ENCODE results near the gene ZNRF2. TPM values are rescaled to one million over a fixed set of nuclear protein-coding genes. Genes with fewer than 3 reads are reported as not detected.

Gene ZNRF2
- total and polyA plus RNA-seq, 2 experiments from 2014 or later = 11.0 to 18.8 TPM

GRCh38 chr7:30240106-30240800, 44.1 kb upstream of the ZNRF2 start:
- Histone ChIP-seq H3K36me3 (replicated peaks; ENCODE audit: insufficient read depth, low read depth) (no peaks in the 10 kb centered on the region), H3K27me3 (no peaks in the 10 kb centered on the region), H3K9me3 (ENCODE audit: low read depth) (no peaks in the 10 kb centered on the region), H3K4me2 (no peak overlapping the region), H3K4me3 (no peak overlapping the region), H2AFZ (no peak overlapping the region), H3K27ac (no peak overlapping the region), H3K79me2 (no peaks in the 10 kb centered on the region), H4K20me1 (ENCODE audit: insufficient read depth, poor library complexity, severe bottlenecking) (no peaks in the 10 kb centered on the region), H3K9me2 (replicated peaks; ENCODE audit: insufficient read depth) (no peaks in the 10 kb centered on the region), H3K4me1 (ENCODE audit: insufficient read depth) (peaks cover 7% of the 10 kb centered on the region)
- TF ChIP-seq EZH2phosphoT487 (IDR thresholded peaks at IDR 0.05; ENCODE audit: low read depth, severe bottlenecking, unreplicated experiment) = no peak
- TF ChIP-seq EZH2 (IDR thresholded peaks at IDR 0.05; ENCODE audit: borderline replicate concordance) = no peak
- TF ChIP-seq, protein P1, sequence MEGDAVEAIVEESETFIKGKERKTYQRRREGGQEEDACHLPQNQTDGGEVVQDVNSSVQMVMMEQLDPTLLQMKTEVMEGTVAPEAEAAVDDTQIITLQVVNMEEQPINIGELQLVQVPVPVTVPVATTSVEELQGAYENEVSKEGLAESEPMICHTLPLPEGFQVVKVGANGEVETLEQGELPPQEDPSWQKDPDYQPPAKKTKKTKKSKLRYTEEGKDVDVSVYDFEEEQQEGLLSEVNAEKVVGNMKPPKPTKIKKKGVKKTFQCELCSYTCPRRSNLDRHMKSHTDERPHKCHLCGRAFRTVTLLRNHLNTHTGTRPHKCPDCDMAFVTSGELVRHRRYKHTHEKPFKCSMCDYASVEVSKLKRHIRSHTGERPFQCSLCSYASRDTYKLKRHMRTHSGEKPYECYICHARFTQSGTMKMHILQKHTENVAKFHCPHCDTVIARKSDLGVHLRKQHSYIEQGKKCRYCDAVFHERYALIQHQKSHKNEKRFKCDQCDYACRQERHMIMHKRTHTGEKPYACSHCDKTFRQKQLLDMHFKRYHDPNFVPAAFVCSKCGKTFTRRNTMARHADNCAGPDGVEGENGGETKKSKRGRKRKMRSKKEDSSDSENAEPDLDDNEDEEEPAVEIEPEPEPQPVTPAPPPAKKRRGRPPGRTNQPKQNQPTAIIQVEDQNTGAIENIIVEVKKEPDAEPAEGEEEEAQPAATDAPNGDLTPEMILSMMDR (IDR thresholded peaks at IDR 0.05; ENCODE audit: poor library complexity) = no peak
- no peak for DNase-seq (ENCODE audit: low spot score)
- 83% methylated on average over 6 of the region's 6 CpGs for WGBS (ENCODE audit: low lambda C conversion rate, missing lambda C conversion rate)

- H3K27ac ChIP-seq = no peak overlapping the region
- no peak overlapping the region for H2AFZ ChIP-seq
- H3K79me2 ChIP-seq = no peaks in the 10 kb centered on the region
- no peaks in the 10 kb centered on the region for H3K27me3 ChIP-seq
- H3K9me2 ChIP-seq (replicated peaks; ENCODE audit: insufficient read depth) = no peaks in the 10 kb centered on the region
- peaks cover 7% of the 10 kb centered on the region for H3K4me1 ChIP-seq (ENCODE audit: insufficient read depth)
- no peak overlapping the region for H3K4me2 ChIP-seq
- TF ChIP-seq, protein P1 (IDR thresholded peaks at IDR 0.05; ENCODE audit: poor library complexity) = no peak
- TF ChIP-seq EZH2 (IDR thresholded peaks at IDR 0.05; ENCODE audit: borderline replicate concordance) (no peak), EZH2phosphoT487 (IDR thresholded peaks at IDR 0.05; ENCODE audit: low read depth, severe bottlenecking, unreplicated experiment) (no peak)
- H4K20me1 ChIP-seq (ENCODE audit: insufficient read depth, poor library complexity, severe bottlenecking) = no peaks in the 10 kb centered on the region
- 94% methylated on average over 2 of the region's 2 CpGs for WGBS (ENCODE audit: low lambda C conversion rate, missing lambda C conversion rate)
- no peaks in the 10 kb centered on the region for H3K36me3 ChIP-seq (replicated peaks; ENCODE audit: insufficient read depth, low read depth)
- DNase-seq (ENCODE audit: low spot score) = no peak
- no peak overlapping the region for H3K4me3 ChIP-seq
- H3K9me3 ChIP-seq (ENCODE audit: low read depth) = no peaks in the 10 kb centered on the region
These were observed 42.6 kb upstream of the ZNRF2 start for GRCh38 chr7:30241767-30242166.

DNA sequence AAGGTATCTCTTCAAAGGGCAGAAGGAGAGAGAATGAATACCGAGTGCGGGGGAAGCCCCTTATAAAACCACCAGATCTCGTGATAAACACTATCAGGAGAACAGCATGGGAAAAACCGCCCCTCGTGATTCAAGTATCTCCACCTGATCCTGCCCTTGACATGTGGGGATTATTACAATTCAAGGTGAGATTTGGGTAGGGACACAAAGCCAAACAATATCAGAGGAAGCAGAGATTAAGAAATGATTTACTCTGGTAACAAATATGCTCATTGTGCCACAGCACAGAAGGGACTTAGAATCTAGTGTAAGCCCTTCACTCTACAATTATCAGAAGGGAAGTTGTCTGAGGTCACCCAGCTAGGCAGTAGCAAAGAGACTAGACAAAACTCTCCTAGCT, 40.1 kb upstream of the ZNRF2 start:
- Histone ChIP-seq H3K4me2 (no peak overlapping the region), H3K36me3 (replicated peaks; ENCODE audit: insufficient read depth, low read depth) (no peaks in the 10 kb centered on the region), H3K27me3 (no peaks in the 10 kb centered on the region), H3K4me1 (ENCODE audit: insufficient read depth) (peaks cover 2% of the 10 kb centered on the region), H3K9me2 (replicated peaks; ENCODE audit: insufficient read depth) (no peaks in the 10 kb centered on the region), H3K79me2 (no peaks in the 10 kb centered on the region), H2AFZ (no peak overlapping the region), H3K9me3 (ENCODE audit: low read depth) (no peaks in the 10 kb centered on the region), H4K20me1 (ENCODE audit: insufficient read depth, poor library complexity, severe bottlenecking) (no peaks in the 10 kb centered on the region), H3K27ac (no peak overlapping the region), H3K4me3 (no peak overlapping the region)
- TF ChIP-seq EZH2phosphoT487 (IDR thresholded peaks at IDR 0.05; ENCODE audit: low read depth, severe bottlenecking, unreplicated experiment) (no peak), EZH2 (IDR thresholded peaks at IDR 0.05; ENCODE audit: borderline replicate concordance) (no peak)
- TF ChIP-seq, protein P1 (IDR thresholded peaks at IDR 0.05; ENCODE audit: poor library complexity) = no peak
- DNase-seq (ENCODE audit: low spot score) = no peak
- 91% methylated on average over 5 of the region's 5 CpGs for WGBS (ENCODE audit: low lambda C conversion rate, missing lambda C conversion rate)
